SU-DHL-6 (cell line): ENCODE results near the gene NUDT13.

Source experiments
- H2AFZ ChIP-seq: fragments of 200-600 bp; sonication (generic); 2 replicates; pipeline ENCODE4 v1.6.1; 2014; ENCODE audit warnings: low read depth, mild to moderate bottlenecking, moderate library complexity, mixed read lengths, antibody characterized with exemption, low read length; ENCODE audit not compliant: severe bottlenecking
- H3F3A ChIP-seq: fragments of 200-600 bp; shearing (Covaris generic); 2 replicates; pipeline ENCODE4 v1.6.0; 2016; ENCODE audit warnings: antibody characterized with exemption, mild to moderate bottlenecking; ENCODE audit not compliant: insufficient read depth
- H3K27ac ChIP-seq: fragments of 200-600 bp; sonication (generic); 2 replicates; pipeline ENCODE4 v1.5.1; 2016; ENCODE audit warnings: low read depth, mild to moderate bottlenecking, low read length, moderate library complexity, mixed read lengths
- H3K27me3 ChIP-seq: fragments of 200-600 bp; sonication (generic), shearing (Covaris generic); 2 replicates; pipeline ENCODE4 v1.6.0; 2014; ENCODE audit warnings: mild to moderate bottlenecking, low read length
- H3K36me3 ChIP-seq: fragments of 200-600 bp; sonication (generic); 2 replicates; pipeline ENCODE4 v1.6.1; 2014; ENCODE audit warnings: mild to moderate bottlenecking, low read length, mixed read lengths
- H3K4me2 ChIP-seq: fragments of 300-600, 200-600 bp; shearing (Covaris generic), sonication (generic); 2 replicates; pipeline ENCODE4 v1.6.0; 2014; ENCODE audit warnings: low read length, low read depth, mild to moderate bottlenecking; ENCODE audit not compliant: poor library complexity, severe bottlenecking
- H3K4me3 ChIP-seq: fragments of 200-600 bp; sonication (generic); 2 replicates; pipeline ENCODE4 v1.5.1; 2014; ENCODE audit warnings: antibody characterized with exemption, low read length, mild to moderate bottlenecking, mixed read lengths; ENCODE audit not compliant: insufficient read depth, poor library complexity, severe bottlenecking
- H3K79me2 ChIP-seq: fragments of 200-600 bp; sonication (generic); 2 replicates; pipeline ENCODE4 v1.6.1; 2014; ENCODE audit warnings: mild to moderate bottlenecking, low read length, moderate library complexity; ENCODE audit not compliant: insufficient read depth
- H3K9ac ChIP-seq: fragments of 200-600 bp; sonication (generic); 2 replicates; pipeline ENCODE4 v1.7.0; 2014; ENCODE audit warnings: mild to moderate bottlenecking, low read length
- H3K9me2 ChIP-seq: fragments of 200-600 bp; sonication (generic); replicated peaks from 2 replicates; pipeline ENCODE4 v1.6.1; 2014; ENCODE audit warnings: low read length; ENCODE audit not compliant: insufficient read depth
- H3K9me3 ChIP-seq: fragments of 200-600 bp; sonication (generic); 2 replicates; pipeline ENCODE4 v1.6.1; 2014; ENCODE audit warnings: low read length, mixed read lengths; ENCODE audit not compliant: insufficient read depth
- H4K20me1 ChIP-seq: fragments of 200-600 bp; sonication (generic); 2 replicates; pipeline ENCODE4 v1.6.1; 2014; ENCODE audit warnings: low read depth, mild to moderate bottlenecking, antibody characterized with exemption, low read length, moderate library complexity, mixed read lengths
- CTCF ChIP-seq: fragments of 200-600 bp; sonication (generic); IDR thresholded peaks from one replicate; pipeline ENCODE4 v1.5.1; 2017; ENCODE audit warnings: antibody characterized with exemption, mild to moderate bottlenecking, low read length, moderate library complexity; ENCODE audit not compliant: insufficient read depth, poor library complexity, severe bottlenecking
- EZH2phosphoT487 ChIP-seq: fragments of 200-600 bp; sonication (generic), shearing (Covaris generic); conservative IDR thresholded peaks from 2 replicates; pipeline ENCODE4 v1.6.1; 2018; ENCODE audit warnings: mild to moderate bottlenecking, antibody characterized with exemption, low read length, moderate library complexity, mixed read lengths

The NUDT13 gene

GRCh38 chr10:73092830-73093229, 17.4 kb upstream of the NUDT13 start:
- H3K9me3 ChIP-seq: no peaks in the 10 kb centered on the region
- H3K4me2 ChIP-seq: no peak overlapping the region
- peaks cover 82% of the 10 kb centered on the region for H3K79me2 ChIP-seq
- no peaks in the 10 kb centered on the region for H3K9me2 ChIP-seq
- peaks cover 22% of the 10 kb centered on the region; the same call in 1 of the 2 replicates for H4K20me1 ChIP-seq
- H3K27ac ChIP-seq: no peak overlapping the region
- 0 out of 2 replicates have a peak, but pooled peaks cover 3% of the 10 kb centered on the region for H3K36me3 ChIP-seq
- TF ChIP-seq CTCF (no peak), EZH2phosphoT487 (no peak)
- peaks cover 15% of the 10 kb centered on the region for H3F3A ChIP-seq
- H3K27me3 ChIP-seq: no peaks in the 10 kb centered on the region
- no peak overlapping the region for H3K4me3 ChIP-seq
- no peak overlapping the region for H2AFZ ChIP-seq
- H3K9ac ChIP-seq: no peak overlapping the region

GRCh38 chr10:73093922-73094850, 16.1 kb upstream of the NUDT13 start:
- Histone ChIP-seq H3K4me2 (peak overlapping the region; percentile 97), H3K9me3 (no peaks in the 10 kb centered on the region), H3K27me3 (no peaks in the 10 kb centered on the region), H3K9me2 (no peaks in the 10 kb centered on the region), H3K79me2 (peaks cover 68% of the 10 kb centered on the region), H3K9ac (peak overlapping the region; percentile 88), H3K27ac (peak overlapping the region; percentile 74; the same call in 1 of the 2 replicates), H3F3A (peaks cover 19% of the 10 kb centered on the region), H4K20me1 (peaks cover 15% of the 10 kb centered on the region; the same call in 1 of the 2 replicates), H2AFZ (no peak overlapping the region), H3K36me3 (0 out of 2 replicates have a peak, but pooled peaks cover 3% of the 10 kb centered on the region), H3K4me3 (peak overlapping the region; percentile 64)
- TF ChIP-seq EZH2phosphoT487 (no peak), CTCF (no peak)

- H3K27me3 ChIP-seq: no peaks in the 10 kb centered on the region
- no peak for TF ChIP-seq CTCF
- no peak for TF ChIP-seq EZH2phosphoT487
- H3F3A ChIP-seq: peaks cover 19% of the 10 kb centered on the region
- H2AFZ ChIP-seq: peak overlapping the region; percentile 93
- no peaks in the 10 kb centered on the region for H3K9me2 ChIP-seq
- peak overlapping the region; percentile 97 for H3K4me2 ChIP-seq
- peaks cover 60% of the 10 kb centered on the region for H3K79me2 ChIP-seq
- 0 out of 2 replicates have a peak, but pooled peaks cover 3% of the 10 kb centered on the region for H3K36me3 ChIP-seq
- H3K9me3 ChIP-seq: no peaks in the 10 kb centered on the region
- H3K9ac ChIP-seq: peak overlapping the region; percentile 88
- H3K27ac ChIP-seq: peak overlapping the region; percentile 74; the same call in 1 of the 2 replicates
- peaks cover 15% of the 10 kb centered on the region; the same call in 1 of the 2 replicates for H4K20me1 ChIP-seq
- peak overlapping the region; percentile 64 for H3K4me3 ChIP-seq
Observed at GRCh38 chr10:73094986-73095480, 15.2 kb upstream of the NUDT13 start.
